KMS-11 (cell line): Measurements from ENCODE around the gene COL15A1.

Experiments
- H2AFZ ChIP-seq: fragments of 200-600 bp; sonication (generic); 2 replicates; pipeline ENCODE4 v1.6.1; 2016; ENCODE audit warnings: antibody characterized with exemption, mixed run types, low read depth
- H3K27ac ChIP-seq: fragments of 200-600 bp; sonication (generic); 2 replicates; pipeline ENCODE4 v1.6.1; 2016; ENCODE audit warnings: mild to moderate bottlenecking, mixed run types
- H3K27me3 ChIP-seq: fragments of 200-600 bp; sonication (generic); 2 replicates; pipeline ENCODE4 v1.6.1; 2017; ENCODE audit warnings: mild to moderate bottlenecking, low read depth, mixed run types, moderate library complexity; ENCODE audit not compliant: insufficient read depth
- H3K36me3 ChIP-seq: fragments of 200-600 bp; sonication (generic); 2 replicates; pipeline ENCODE4 v1.6.1; 2017; ENCODE audit warnings: mild to moderate bottlenecking, mixed run types; ENCODE audit not compliant: insufficient read depth
- H3K4me1 ChIP-seq: fragments of 200-600 bp; sonication (generic); 2 replicates; pipeline ENCODE4 v1.6.1; 2016; ENCODE audit warnings: mild to moderate bottlenecking, low read depth, mixed run types; ENCODE audit not compliant: poor library complexity, severe bottlenecking
- H3K4me2 ChIP-seq: fragments of 200-600 bp; sonication (generic); 2 replicates; pipeline ENCODE4 v1.7.0; 2016; ENCODE audit warnings: mild to moderate bottlenecking, mixed run types
- H3K4me3 ChIP-seq: fragments of 200-600 bp; sonication (generic); IDR thresholded peaks from 2 replicates; pipeline ENCODE4 v1.6.1; 2017; ENCODE audit warnings: low read depth, low read length, mixed read lengths; ENCODE audit not compliant: insufficient read depth
- H3K79me2 ChIP-seq: fragments of 200-600 bp; sonication (generic); 2 replicates; pipeline ENCODE4 v1.6.1; 2016; ENCODE audit warnings: low read depth, mixed run types; ENCODE audit not compliant: insufficient read depth
- H3K9ac ChIP-seq: fragments of 200-600 bp; sonication (generic); 2 replicates; pipeline ENCODE4 v1.6.1; 2016; ENCODE audit warnings: mild to moderate bottlenecking, mixed run types
- H4K20me1 ChIP-seq: fragments of 200-600 bp; sonication (generic); 2 replicates; pipeline ENCODE4 v1.6.1; 2016; ENCODE audit warnings: mild to moderate bottlenecking, mixed run types; ENCODE audit not compliant: insufficient read depth
- TF ChIP-seq, protein P1 (sequence below): fragments of 200-600 bp; sonication (generic); conservative IDR thresholded peaks from 2 replicates; pipeline ENCODE4 v1.6.1; 2017; ENCODE audit warnings: low read depth, mild to moderate bottlenecking, antibody characterized with exemption, low read length, moderate library complexity, mixed read lengths

Gene COL15A1

DNA sequence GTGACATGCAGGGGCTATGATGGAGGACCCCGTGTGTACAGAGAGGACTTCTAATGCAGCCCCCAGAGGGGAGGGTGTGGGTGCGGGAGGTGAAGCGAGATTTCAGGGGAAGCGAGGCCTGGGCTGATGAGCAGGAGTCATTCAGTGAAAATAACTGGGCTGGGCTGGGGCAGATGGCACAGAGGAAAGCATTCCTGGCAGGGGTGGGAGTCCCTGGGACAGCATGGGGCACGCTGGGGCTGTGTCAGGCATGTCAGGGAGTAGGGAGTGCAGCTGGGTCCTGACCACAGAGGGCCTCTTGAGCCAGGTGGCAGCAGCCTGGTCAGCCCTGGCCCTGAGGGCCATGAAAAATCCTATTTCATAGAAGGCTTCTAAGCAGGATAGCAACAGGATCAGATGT lies 36.6 kb downstream of the COL15A1 start:
- Histone ChIP-seq H3K79me2 (no peaks in the 10 kb centered on the region), H3K4me3 (no peak overlapping the region), H3K4me2 (no peak overlapping the region), H3K27ac (no peak overlapping the region), H3K4me1 (peaks cover 9% of the 10 kb centered on the region), H2AFZ (no peak overlapping the region), H3K27me3 (peaks cover 10% of the 10 kb centered on the region; the same call in 1 of the 2 replicates), H3K36me3 (no peaks in the 10 kb centered on the region), H3K9ac (no peak overlapping the region), H4K20me1 (no peaks in the 10 kb centered on the region)
- TF ChIP-seq, protein P1, sequence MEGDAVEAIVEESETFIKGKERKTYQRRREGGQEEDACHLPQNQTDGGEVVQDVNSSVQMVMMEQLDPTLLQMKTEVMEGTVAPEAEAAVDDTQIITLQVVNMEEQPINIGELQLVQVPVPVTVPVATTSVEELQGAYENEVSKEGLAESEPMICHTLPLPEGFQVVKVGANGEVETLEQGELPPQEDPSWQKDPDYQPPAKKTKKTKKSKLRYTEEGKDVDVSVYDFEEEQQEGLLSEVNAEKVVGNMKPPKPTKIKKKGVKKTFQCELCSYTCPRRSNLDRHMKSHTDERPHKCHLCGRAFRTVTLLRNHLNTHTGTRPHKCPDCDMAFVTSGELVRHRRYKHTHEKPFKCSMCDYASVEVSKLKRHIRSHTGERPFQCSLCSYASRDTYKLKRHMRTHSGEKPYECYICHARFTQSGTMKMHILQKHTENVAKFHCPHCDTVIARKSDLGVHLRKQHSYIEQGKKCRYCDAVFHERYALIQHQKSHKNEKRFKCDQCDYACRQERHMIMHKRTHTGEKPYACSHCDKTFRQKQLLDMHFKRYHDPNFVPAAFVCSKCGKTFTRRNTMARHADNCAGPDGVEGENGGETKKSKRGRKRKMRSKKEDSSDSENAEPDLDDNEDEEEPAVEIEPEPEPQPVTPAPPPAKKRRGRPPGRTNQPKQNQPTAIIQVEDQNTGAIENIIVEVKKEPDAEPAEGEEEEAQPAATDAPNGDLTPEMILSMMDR, result no peak

DNA sequence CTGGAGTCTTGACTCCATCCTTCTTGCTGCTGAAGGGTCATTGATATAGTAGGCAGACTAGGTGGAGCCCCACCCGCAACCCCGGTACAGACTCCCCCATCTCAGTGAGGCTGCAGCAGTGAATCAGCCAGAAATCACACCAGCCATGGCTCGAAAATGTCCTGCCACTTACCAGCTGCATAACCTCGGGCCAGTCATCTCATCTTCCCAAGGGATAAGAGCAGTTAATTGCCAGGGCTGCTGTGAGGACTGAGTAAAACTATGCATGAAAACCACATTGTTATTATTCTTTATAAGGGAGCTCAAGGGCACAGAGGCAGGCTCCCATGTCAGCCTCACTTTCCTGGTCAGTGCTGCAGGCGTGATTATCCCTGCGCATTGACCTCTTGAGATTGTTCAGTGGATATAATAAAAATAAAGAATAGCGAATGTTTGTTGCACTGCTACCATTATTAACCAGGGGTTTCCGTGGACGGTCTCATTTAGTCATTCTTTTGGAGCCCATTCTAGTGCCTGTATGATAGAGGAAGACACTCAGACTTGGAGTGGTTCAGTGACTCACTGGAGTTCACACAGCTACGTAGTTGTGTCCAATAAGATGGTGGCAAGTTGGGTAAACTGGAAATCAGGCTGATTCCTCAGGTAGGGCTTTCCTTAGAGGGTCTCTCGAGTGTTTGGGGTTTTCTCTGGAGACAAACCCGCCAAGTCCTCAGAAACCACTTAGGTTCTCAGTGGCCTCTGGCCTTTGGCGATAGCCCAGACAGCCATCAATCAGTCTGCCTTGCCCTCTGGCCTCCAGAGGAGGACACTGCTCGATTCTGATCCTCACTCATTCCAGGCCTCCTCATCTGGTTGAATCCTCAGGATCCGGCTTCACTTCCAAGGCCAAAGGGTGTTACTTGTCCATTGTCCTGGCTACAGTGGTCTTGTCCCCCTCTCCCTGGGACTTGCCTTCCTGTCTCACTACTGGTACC lies 39.9 kb downstream of the COL15A1 start:
- no peak overlapping the region for H3K4me2 ChIP-seq
- no peak overlapping the region for H3K27ac ChIP-seq
- H3K79me2 ChIP-seq, result no peaks in the 10 kb centered on the region
- TF ChIP-seq, protein P1, result no peak
- no peak overlapping the region for H3K4me3 ChIP-seq
- no peaks in the 10 kb centered on the region for H3K27me3 ChIP-seq
- no peak overlapping the region for H2AFZ ChIP-seq
- no peaks in the 10 kb centered on the region for H4K20me1 ChIP-seq
- no peaks in the 10 kb centered on the region for H3K36me3 ChIP-seq
- peaks cover 19% of the 10 kb centered on the region for H3K4me1 ChIP-seq
- H3K9ac ChIP-seq, result no peak overlapping the region

DNA sequence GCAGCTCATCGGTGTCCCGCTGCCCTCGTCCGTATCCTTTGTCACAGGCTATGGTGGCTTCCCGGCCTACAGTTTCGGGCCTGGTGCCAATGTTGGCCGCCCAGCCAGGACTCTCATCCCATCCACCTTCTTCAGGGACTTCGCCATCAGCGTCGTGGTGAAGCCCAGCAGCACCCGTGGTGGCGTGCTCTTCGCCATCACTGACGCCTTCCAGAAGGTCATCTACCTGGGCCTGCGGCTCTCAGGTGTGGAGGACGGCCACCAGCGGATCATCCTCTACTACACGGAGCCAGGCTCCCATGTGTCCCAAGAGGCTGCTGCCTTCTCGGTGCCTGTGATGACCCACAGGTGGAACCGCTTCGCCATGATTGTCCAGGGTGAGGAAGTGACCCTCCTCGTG lies 41.9 kb downstream of the COL15A1 start:
- H3K79me2 ChIP-seq, result no peaks in the 10 kb centered on the region
- no peak overlapping the region for H2AFZ ChIP-seq
- no peak overlapping the region for H3K27ac ChIP-seq
- no peaks in the 10 kb centered on the region for H3K36me3 ChIP-seq
- peaks cover 23% of the 10 kb centered on the region for H3K4me1 ChIP-seq
- TF ChIP-seq, protein P1, result no peak
- H3K27me3 ChIP-seq, result no peaks in the 10 kb centered on the region
- no peak overlapping the region for H3K4me3 ChIP-seq
- no peak overlapping the region for H3K9ac ChIP-seq
- H4K20me1 ChIP-seq, result no peaks in the 10 kb centered on the region
- no peak overlapping the region for H3K4me2 ChIP-seq

DNA sequence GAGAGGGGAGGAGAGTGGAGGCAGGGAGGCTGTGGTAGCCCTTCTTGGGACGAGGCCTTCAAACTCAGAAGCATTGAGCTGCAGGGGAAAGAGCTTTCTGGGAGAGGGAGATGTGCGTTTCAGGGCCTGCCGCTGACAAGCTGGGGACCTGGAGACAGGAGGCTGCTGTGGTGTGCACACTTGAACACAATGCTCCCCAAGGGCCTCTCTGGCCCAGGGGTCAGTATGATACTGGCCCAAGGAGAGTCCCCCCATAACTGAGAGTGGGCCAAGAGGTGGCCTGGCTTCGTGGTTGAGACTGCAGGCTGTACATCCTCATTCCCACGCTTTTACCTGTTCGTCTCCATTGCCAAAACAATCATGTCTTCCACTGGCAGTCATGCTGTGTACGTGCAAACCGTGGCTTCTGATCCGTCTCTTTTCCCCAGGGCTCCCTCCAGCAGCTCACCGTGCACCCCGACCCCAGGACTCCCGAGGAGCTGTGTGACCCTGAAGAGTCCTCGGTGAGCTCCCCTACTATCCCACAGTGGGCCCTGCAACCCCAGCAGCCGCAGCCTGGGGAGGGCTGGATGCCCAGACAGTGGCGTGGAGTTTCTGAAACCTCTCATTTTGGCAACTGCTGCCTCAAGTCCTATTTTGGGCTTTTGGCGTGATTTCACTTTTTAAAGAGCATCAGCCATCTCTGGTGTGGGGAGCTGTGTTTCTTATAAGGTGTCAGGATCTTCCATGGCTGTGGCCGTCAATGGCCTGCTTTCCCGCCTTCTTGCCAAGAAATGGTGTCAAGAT lies 43.4 kb downstream of the COL15A1 start:
- Histone ChIP-seq H3K36me3 (no peaks in the 10 kb centered on the region), H4K20me1 (no peaks in the 10 kb centered on the region), H3K27me3 (no peaks in the 10 kb centered on the region), H3K4me2 (peak overlapping the region; percentile 63), H3K4me3 (no peak overlapping the region), H3K27ac (no peak overlapping the region), H3K79me2 (no peaks in the 10 kb centered on the region), H3K4me1 (peaks cover 23% of the 10 kb centered on the region), H3K9ac (no peak overlapping the region), H2AFZ (no peak overlapping the region; the same call in 1 of the 2 replicates)
- TF ChIP-seq, protein P1, result no peak
